Loucy (cell line): ENCODE results near the gene MAPK8IP2.

Experiments used
- CTCF ChIP-seq: fragments of 200-600 bp; sonication (generic); conservative IDR thresholded peaks from 2 replicates; pipeline ENCODE4 v1.5.1; 2014; ENCODE audit warnings: mild to moderate bottlenecking, antibody characterized with exemption, low read length
- EZH2phosphoT487 ChIP-seq: fragments of 200-600 bp; IDR thresholded peaks from 2 replicates; pipeline ENCODE4 v1.6.1; 2018; ENCODE audit warnings: antibody characterized with exemption, mild to moderate bottlenecking, moderate library complexity, borderline replicate concordance

GRCh38 chr22:50583294-50583861 lies 17.2 kb upstream of the MAPK8IP2 start:
- TF ChIP-seq CTCF (no peak), EZH2phosphoT487 (no peak)
